Activated CD4-positive, alpha-beta T cell treated with anti-CD3 and anti-CD28 coated beads for 1 hour (primary cell): ENCODE measurements around the gene ATG101.

Source experiments
- DNase-seq: peaks from one replicate; pipeline ENCODE4 v3.0.0-alpha.2; 2020

Gene ATG101

GRCh38 chr12:52069327-52070184 lies at the start of gene ATG101:
ATG101 (plus strand) TSS chr12:52069978; CDS start chr12:52073651, 3,673 bp downstream.
- peak; percentile 78 for DNase-seq

GRCh38 chr12:52020539-52021336 lies 49.0 kb upstream of the ATG101 start:
- DNase-seq = peak; percentile 51

- no peak for DNase-seq
Observed at GRCh38 chr12:52022841-52023181, 47.0 kb upstream of the ATG101 start.

- peak; percentile 85 for DNase-seq
Observed at GRCh38 chr12:52023182-52023975, 46.4 kb upstream of the ATG101 start.

GRCh38 chr12:52023976-52024688 lies 45.6 kb upstream of the ATG101 start:
- no peak for DNase-seq

- DNase-seq = no peak
Observed at GRCh38 chr12:52024845-52025230, 44.9 kb upstream of the ATG101 start.

GRCh38 chr12:52026263-52026662 lies 43.5 kb upstream of the ATG101 start:
- no peak for DNase-seq

GRCh38 chr12:52027085-52027843 lies 42.5 kb upstream of the ATG101 start:
- DNase-seq = no peak

GRCh38 chr12:52029685-52030084 lies 40.1 kb upstream of the ATG101 start:
- DNase-seq = no peak

- DNase-seq = no peak
Observed at GRCh38 chr12:52032446-52032803, 37.4 kb upstream of the ATG101 start.

- DNase-seq = peak; percentile 83
Observed at GRCh38 chr12:52032804-52033445, 36.9 kb upstream of the ATG101 start.

- no peak for DNase-seq
Observed at GRCh38 chr12:52033446-52034140, 36.2 kb upstream of the ATG101 start.

GRCh38 chr12:52035190-52035589 lies 34.6 kb upstream of the ATG101 start:
- DNase-seq = no peak

GRCh38 chr12:52035926-52036325 lies 33.9 kb upstream of the ATG101 start:
- no peak for DNase-seq

- DNase-seq = peak; percentile 88
Observed at GRCh38 chr12:52036587-52037171, 33.1 kb upstream of the ATG101 start.

- DNase-seq = no peak
Observed at GRCh38 chr12:52037248-52037861, 32.4 kb upstream of the ATG101 start.

- no peak for DNase-seq
Observed at GRCh38 chr12:52038447-52038846, 31.3 kb upstream of the ATG101 start.

- DNase-seq = no peak
Observed at GRCh38 chr12:52041035-52041434, 28.7 kb upstream of the ATG101 start.

GRCh38 chr12:52041695-52042123 lies 28.1 kb upstream of the ATG101 start:
- DNase-seq = peak; percentile 36
